ENCODE results near the gene SLC66A3.

Gene SLC66A3

DNA sequence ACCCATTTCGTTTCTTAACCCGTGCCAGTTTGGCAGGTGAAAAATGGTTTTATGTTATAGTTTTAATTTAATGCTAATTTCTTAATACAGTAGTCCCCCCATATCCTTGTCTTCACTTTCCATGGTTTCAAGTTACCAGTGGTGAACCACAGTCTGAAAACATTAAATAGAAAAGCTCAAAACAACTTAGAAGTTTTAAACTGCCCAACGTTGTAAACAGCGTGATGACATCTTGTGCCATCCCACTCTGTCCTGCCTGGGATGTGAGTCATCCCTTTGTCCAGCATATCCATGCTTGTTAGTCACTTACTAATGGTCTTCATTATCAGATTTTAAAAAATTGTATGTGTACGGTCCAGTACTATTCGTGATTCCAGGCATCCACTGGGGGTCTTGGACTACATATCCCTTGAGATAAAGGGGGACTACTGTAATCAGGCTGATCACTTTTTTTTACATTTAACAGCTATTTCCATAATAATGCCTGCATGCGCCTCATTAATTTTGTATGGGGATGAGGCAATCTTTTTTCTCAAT lies 31.9 kb downstream of the SLC66A3 start:
- DNase-seq, result no peak
- in situ Hi-C loops (cut with HindIII; ENCODE audit: low pct_ligation_motif_present, low pct_unique_long_range_greater_than_20kb, low sequenced_read_pairs), result no loop called here

DNA sequence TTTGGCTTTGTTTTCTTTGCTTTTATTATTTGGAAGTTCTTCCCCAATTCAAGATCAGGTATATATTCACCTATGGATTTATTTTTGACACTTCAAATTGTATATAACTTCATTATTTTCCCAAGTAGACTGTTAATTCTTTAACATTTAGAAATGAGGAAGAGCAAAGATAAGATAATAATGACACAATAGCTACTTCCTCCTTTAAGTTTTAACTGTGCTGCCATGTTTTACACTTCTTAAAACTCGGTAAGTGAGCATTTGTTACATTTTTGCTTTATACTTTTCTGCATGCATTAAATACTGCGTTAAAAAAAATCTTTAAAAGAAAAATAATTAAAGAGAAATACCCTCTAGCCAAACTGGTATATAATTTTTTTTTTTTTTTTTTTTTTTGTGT lies 32.5 kb downstream of the SLC66A3 start:
- in situ Hi-C loops (cut with HindIII; ENCODE audit: low pct_ligation_motif_present, low pct_unique_long_range_greater_than_20kb, low sequenced_read_pairs), result no loop called here
- no peak for DNase-seq

GRCh38 chr2:11196246-11196645 lies 41.0 kb downstream of the SLC66A3 start:
- no peak for DNase-seq
- in situ Hi-C loops (cut with HindIII; ENCODE audit: low pct_ligation_motif_present, low pct_unique_long_range_greater_than_20kb, low sequenced_read_pairs), result no loop called here

DNA sequence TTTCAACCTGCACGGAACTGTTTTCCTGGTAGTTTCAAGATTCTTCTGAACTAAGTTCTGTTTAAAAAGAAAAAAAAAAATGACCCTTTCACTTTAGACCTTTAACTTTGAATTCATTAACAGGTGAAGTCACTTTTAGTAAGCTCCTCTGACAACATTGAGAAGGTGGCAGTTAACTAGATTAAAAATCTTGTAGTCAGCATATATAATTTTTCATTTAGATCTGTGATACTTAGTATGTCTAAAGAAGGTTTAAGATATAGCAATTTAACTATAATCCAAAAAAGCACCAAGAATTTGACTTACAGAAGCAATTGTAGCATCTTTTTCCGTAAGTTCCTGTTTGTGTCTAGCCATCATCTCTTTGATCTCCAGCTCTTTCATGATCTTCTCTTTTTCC lies 45.4 kb downstream of the SLC66A3 start:
- in situ Hi-C loops (cut with HindIII; ENCODE audit: low pct_ligation_motif_present, low pct_unique_long_range_greater_than_20kb, low sequenced_read_pairs), result no loop called here
- DNase-seq, result no peak

- in situ Hi-C loops (cut with HindIII; ENCODE audit: low pct_ligation_motif_present, low pct_unique_long_range_greater_than_20kb, low sequenced_read_pairs), result no loop called here
- DNase-seq, result no peak
These were observed 46.7 kb downstream of the SLC66A3 start for GRCh38 chr2:11201969-11202368.

GRCh38 chr2:11203480-11203879 lies 48.2 kb downstream of the SLC66A3 start:
- peak; percentile 27 for DNase-seq
- in situ Hi-C loops (cut with HindIII; ENCODE audit: low pct_ligation_motif_present, low pct_unique_long_range_greater_than_20kb, low sequenced_read_pairs), result no loop called here

DNA sequence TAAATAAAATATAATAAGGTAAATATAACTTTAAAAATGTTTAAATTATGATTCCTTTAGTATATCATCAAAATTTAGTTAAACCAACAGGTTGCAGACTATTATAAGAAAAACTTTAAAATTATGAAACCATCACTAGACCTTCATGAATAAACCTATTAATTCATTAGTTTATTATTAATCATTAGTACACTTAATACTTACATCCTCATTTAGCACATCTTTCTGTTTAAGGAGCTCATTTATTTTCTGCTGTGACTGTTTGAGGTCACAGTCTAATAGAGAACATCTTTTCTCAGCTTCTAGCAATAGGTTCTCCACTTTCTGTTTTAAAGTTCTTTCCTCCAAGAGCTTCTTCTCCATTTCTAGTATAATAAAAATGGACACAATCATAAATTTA lies 52.8 kb downstream of the SLC66A3 start:
- in situ Hi-C loops (cut with HindIII; ENCODE audit: low pct_ligation_motif_present, low pct_unique_long_range_greater_than_20kb, low sequenced_read_pairs), result no loop called here
- DNase-seq, result no peak

DNA sequence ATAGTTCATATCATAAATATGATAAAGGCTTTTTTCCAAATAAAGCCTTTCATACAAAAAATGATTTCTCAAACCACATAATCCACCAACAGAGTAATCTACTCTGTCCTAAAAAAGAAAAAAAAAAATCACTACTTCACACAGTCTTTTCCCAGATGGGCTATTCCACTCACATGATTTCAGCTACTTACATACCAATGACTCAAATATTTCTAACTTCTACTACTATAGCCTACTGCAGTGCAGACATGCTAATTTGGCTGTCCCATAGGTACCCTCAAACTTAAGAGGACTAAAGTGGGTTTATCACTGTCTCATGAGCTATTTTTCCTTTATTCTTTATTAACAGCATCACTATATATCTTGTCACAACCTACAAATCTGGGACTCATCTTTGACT lies 57.4 kb downstream of the SLC66A3 start:
- no peak for DNase-seq
- in situ Hi-C loops (cut with HindIII; ENCODE audit: low pct_ligation_motif_present, low pct_unique_long_range_greater_than_20kb, low sequenced_read_pairs), result no loop called here

DNA sequence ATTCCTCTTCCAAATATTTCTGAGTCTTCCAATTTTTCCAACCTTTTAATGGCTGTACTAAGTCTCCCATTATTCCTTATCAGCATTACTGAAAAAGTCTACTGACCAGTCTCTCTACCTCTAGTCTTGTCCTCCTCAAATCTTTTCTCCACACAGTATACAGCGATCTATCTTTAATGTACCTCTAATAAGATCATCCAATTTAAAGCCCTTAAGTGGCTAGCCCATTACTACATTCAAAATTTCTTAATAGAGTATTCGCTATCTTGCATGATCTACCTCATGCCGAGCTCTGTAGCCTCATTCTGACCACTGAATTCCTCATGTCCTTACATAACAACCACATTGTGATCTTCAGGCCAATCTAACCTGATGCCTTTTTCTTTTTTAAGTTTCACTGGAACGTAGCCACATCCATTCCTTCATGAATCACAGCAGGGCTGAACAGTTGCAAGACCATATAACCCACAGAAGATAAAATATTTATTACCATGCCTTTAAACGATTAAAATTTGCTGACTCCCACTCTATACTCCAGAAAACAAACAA lies 57.9 kb downstream of the SLC66A3 start:
- in situ Hi-C loops (cut with HindIII; ENCODE audit: low pct_ligation_motif_present, low pct_unique_long_range_greater_than_20kb, low sequenced_read_pairs), result no loop called here
- DNase-seq, result no peak

DNA sequence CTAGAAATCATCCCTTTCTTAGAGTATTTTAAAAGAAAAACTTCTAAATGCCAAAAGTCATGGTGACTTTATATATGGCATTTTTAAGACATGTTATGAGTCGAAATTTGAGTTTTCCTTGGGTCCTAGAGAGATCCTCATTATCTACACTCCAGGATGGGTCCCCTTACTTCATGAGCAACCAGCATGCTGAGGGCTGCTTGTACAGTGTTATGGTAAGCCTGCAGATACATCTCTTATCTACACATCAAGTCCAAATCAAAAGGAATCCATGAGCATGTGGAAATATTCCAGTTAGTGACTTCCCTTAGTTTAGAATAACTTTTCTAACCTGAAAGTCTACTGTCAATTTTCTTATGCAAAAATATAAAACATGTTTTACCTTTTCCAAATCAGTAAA lies 58.7 kb downstream of the SLC66A3 start:
- in situ Hi-C loops (cut with HindIII; ENCODE audit: low pct_ligation_motif_present, low pct_unique_long_range_greater_than_20kb, low sequenced_read_pairs), result no loop called here
- no peak for DNase-seq

DNA sequence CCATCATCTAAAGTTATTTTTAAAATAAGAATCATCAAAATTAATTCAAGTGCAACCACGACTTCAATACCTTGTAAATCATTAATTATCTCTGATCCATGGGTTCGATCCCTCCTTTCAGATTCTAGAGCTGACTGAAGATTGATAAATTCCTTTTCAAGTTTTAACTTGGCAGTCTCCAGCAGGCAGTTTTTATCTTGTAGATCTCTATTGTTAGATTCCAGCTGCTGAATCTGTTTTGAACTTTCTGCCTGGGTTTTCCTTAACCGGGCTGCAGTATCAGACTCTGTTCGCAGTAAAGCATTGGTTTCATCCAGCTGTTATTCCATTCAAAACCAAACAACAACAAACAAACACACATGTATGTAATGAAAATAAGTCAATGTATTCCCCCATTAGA lies 59.5 kb downstream of the SLC66A3 start:
- no peak for DNase-seq
- in situ Hi-C loops (cut with HindIII; ENCODE audit: low pct_ligation_motif_present, low pct_unique_long_range_greater_than_20kb, low sequenced_read_pairs), result no loop called here

GRCh38 chr2:11215407-11215806 lies 60.1 kb downstream of the SLC66A3 start:
- in situ Hi-C loops (cut with HindIII; ENCODE audit: low pct_ligation_motif_present, low pct_unique_long_range_greater_than_20kb, low sequenced_read_pairs), result no loop called here
- no peak for DNase-seq

DNA sequence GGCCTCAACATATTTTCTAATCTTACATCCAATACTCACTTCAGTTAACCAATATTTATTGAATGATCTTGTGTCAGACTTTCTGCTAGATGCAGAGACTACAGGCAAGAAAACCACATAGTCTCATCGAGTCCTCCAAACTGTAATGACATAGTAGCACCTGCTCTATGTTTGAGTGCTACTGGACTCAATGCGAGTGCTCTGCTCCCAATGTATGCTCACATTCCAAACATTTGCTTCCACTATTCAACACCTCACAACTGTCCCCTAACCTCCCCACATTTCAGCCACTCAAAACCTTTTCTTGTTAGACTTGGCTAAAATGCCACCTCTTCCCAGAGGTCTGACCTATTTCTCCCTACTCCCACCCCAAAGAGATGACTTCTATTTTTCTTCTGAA lies 65.2 kb downstream of the SLC66A3 start:
- in situ Hi-C loops (cut with HindIII; ENCODE audit: low pct_ligation_motif_present, low pct_unique_long_range_greater_than_20kb, low sequenced_read_pairs), result no loop called here

GRCh38 chr2:11222845-11223244 lies 67.6 kb downstream of the SLC66A3 start:
- in situ Hi-C loops (cut with HindIII; ENCODE audit: low pct_ligation_motif_present, low pct_unique_long_range_greater_than_20kb, low sequenced_read_pairs), result no loop called here
- no peak for DNase-seq

More for the DNA sequence above, 65.2 kb downstream of the SLC66A3 start:
- DNase-seq, result no peak

GRCh38 chr2:11224887-11225286 lies 69.6 kb downstream of the SLC66A3 start:
- in situ Hi-C loops (cut with HindIII; ENCODE audit: low pct_ligation_motif_present, low pct_unique_long_range_greater_than_20kb, low sequenced_read_pairs), result no loop called here
- no peak for DNase-seq

DNA sequence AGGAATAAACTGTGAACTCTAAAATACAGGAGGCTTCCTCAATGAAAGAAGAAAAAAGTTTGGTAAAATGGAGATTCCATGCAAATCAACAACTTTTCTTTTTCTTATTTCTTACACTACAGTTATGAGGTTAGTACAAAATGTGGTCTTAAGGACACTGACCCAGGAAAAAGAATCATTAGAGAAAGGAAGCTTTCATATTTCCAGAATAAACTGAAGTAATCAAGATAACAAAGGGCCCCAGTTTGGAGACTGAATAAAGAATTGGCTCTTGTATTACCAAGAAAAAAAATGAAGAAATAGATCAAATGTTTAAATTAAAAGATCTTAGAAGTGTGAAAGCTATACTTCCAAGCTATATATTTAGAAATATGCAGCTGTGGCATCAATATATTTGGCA lies 72.3 kb downstream of the SLC66A3 start:
- DNase-seq, result no peak

More for the DNA sequence above, 72.3 kb downstream of the SLC66A3 start:
- in situ Hi-C loops (cut with HindIII; ENCODE audit: low pct_ligation_motif_present, low pct_unique_long_range_greater_than_20kb, low sequenced_read_pairs), result no loop called here

Data from ACHN (cell line).